GM18508 (cell line): ENCODE measurements around the gene WLS.

ENCODE experiments used
- ATAC-seq: cut with Tn5 transposase; IDR thresholded peaks from one replicate; pipeline ENCODE4 v1.9.1; 2021; ENCODE audit warnings: moderate number of reproducible peaks; ENCODE audit not compliant: insufficient read depth, unreplicated experiment

The WLS gene

DNA sequence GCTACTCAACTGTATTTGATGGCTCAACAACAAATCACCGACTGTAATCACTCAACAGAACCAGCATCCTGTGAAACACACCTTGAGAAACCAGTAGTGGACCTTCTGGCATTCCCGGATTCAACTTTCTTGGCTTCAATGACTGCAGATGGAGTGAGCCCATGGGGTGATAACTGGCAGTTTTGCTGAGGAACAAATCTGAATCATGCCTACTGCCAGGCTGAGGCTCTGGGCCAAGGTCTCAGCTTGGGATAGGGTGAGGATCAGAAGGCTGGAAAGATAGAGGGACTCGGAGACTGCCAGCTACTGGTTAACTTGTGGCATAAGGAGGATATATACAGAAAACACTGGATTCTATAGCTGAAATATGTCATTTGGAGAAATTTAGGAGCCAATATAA lies 118.4 kb downstream of the WLS start:
- no peak for ATAC-seq

DNA sequence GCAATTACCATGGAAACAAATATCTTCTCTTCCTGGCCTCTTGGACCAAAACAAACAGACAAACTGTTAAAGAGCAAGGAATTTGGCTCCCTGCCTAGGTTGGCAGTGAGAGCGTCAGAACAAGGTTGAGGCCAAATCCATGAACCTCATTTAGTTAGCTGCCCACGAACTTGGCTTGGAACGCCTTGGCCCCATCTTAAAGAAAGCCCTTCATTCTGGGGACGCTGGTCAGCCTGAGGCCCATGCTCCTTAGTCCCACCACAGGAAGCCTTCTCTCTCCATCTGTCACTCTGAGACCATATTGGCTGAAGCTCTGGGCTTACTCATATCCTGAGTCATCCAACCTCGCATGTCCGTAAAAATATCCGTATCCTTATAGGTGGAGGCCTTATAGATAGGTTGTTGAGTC lies 119.5 kb downstream of the WLS start:
- ATAC-seq = no peak

DNA sequence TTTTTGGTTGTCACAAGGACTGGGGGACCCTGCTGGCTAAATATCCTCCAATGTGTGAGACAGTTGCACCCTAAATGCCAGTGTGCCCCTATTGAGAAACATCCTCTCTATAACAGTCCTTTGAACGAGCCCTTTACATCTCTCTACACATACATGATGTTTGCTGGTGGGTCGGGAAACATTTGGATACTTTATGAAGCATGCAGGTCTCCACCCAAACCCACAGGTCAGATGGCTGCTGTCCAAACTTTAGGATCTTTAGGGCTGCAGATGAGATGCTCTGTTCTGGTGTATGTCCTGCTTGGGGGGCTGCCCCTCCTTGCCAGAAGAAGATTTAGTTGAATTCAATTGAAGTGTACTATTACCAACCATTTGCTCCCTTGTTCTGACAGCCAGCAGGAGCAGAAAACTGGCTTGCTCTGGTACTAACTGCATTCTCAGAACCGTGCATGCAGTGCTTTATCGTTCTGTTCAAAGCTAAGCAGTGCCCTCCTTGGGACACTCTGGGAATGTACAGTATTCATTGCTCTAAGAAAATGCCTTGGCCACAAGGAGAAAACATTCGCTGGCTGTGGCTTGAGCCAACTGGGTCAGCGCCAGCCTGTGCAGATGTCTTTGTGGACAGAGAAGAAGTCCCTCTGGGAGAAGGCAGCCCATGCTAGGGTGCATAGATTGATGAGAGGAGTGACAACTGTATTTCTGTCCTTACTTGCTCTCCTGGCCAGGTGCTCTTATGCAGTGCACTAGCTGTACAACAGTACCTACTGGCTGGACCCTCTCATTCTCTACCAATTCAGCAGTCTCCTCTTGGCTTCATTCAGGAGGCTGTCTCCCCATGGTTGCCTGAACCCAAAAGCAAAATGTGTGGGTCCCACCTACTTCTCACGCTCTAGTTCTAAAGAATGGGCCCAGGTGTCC lies 120.5 kb downstream of the WLS start:
- no peak for ATAC-seq

DNA sequence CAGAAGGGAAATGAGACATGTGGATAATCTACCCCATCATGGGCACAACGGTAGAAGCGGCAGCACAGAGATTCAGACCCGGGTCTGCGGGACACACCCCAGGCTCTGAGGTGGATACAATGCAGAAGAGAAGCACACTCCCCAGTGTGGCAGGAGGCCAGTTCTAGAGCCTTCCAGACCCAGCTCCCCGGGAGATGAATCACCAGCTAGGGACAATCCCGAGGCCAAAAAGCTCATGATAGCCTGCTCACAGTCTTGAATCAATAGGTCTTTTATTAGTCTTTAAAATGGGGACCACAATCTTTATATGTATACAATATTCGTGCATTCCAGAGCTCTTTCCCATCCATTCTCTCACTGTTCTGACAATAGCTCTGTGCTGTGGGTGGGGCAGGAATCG lies 124.6 kb downstream of the WLS start:
- ATAC-seq = no peak

DNA sequence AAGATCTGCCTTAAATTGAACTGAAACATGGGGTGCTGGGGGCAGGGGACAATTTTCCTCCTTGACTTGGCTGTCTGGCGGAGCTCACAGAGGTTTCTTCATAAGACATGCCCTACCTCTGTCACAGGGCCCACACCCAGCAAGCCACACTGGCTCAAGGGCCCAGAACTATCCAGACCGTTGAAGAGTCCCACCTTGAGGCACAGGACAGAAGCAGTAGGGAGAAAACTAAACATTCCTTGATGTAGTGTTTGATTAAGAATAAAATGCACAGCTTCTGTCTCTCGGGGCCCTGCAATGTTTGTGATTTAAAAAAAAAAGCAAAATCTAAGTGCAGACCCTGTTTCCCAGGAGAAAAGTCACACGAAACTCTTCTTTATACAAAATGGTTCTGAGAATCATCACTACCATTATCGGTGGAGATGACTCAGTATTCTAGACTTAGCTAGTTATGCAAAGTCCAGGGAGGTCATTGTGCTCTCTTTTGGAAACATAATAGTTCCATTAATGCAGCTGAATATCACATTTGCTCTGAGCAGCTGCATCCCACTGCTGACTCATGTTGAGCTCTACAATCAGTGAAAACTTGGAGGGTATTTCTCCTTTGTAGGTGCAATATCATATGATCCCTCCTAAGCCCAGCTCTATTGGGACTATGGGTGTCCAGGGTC lies 128.3 kb downstream of the WLS start:
- no peak for ATAC-seq

DNA sequence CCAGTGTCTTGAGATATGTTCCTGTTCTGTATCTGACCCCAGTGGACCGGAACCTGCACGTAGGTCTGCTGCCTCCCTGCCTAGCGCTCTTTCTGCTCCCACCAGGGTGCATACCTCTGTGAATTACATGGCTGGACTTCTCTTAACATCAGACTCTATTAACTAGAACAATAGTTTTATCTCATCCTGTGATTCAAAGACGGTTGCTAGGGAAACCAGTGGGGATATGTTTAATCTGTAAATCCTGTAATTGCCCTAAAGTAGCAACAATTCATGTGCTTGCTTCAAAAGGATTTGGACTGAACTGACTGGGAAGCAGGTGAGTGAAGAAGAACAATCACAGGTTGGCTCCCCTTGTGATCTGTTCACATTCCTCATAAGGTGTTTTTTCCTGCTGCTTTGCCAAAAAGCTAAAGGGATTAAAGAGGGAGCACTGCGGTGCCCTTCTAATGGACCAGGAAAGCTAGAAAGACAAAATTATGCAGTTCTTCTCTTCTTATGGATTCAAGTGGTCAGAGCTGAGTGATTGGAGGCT lies 129.2 kb downstream of the WLS start:
- no peak for ATAC-seq

DNA sequence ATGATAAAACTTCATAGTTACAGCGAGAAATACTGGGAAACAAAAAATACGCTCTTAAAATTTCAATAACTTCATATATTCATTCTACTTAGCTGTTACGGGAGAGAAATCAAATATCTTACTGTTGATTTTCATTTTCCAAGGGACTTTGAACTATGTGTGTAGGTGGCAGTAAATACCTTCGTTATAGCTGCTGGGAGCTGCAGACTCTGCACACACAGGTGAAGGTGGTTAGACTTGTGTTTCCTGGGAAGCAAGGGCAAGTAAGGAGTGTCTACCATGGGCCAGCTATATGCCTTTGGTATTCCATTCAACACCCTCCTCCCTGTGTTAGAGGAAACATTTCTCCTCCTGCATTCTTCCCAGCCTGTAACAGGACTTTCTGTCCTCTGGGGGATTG lies 130.5 kb downstream of the WLS start:
- no peak for ATAC-seq

DNA sequence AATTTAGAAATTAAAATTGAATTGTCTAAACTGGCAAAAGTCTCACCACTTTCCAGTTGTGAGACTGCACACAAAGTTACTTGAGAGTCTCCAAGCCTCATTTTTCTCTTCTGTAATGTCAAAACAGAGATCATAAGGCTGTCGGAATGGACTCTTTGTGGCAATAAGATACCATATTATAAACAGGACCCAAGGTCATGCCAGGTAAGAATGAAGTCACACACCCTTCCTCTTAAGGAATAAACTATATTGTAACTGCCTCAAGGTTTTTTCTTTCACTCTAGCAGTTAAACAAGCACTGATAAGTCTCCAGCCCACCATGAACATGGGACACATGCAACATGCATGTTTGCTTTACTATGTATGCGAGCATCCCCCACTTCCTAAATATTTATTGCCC lies 131.8 kb downstream of the WLS start:
- no peak for ATAC-seq

DNA sequence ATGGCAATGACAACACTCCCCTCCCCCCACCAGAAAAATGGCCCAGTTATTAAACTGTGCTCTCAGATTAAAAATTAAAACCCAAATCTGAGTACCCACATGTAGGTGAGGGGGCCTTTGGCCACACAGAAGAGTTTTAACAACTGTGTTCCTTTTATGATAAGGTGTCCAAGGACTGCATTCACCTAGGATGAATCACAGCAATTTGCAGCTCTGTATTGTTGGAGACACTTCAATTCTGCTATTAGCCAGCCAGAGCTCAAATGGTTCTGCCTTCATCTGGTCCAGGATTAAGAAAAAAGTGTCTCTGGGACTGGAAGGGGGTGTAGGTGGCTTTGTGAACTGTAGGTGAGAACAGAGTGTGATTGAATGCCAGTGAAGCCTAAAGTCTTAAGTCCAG lies 138.6 kb downstream of the WLS start:
- no peak for ATAC-seq

DNA sequence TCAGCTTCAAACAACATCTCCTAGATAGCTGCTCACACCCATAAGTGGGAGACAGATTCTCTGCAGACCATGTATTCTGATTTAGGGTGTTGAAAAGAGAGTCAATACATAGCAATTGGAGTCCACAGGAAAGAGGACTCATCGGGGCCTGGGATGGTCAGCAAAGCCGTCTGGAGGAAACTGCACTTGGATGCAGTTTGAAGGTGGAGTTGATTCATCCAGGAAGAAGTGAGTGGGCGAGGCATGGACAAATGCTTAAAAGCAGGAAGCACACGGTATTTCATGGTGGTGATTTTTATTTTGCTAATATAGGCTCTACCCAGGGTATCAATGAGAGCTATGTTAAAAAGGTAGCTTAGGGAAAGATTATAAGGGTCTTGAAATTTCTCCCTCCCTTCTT lies 145.1 kb downstream of the WLS start:
- no peak for ATAC-seq

DNA sequence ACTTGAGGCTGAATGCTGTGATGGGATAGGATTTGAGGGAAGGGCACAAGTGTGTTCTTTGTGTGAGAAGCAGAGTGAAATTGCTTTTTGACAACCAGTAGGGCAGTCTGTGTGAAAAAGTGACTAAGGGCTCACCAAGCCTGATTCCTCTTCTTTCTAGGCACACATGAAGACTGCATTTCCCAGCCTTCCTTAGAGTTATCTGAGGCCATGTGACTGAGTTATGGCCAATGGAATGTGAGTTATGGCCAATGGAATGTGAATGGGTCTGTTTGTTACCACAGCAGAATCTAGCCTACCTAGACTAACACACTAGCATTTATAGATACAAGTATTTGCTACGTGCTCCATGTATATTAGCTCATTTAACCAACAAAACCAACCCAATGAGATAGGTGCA lies 146.6 kb downstream of the WLS start:
- ATAC-seq = no peak

DNA sequence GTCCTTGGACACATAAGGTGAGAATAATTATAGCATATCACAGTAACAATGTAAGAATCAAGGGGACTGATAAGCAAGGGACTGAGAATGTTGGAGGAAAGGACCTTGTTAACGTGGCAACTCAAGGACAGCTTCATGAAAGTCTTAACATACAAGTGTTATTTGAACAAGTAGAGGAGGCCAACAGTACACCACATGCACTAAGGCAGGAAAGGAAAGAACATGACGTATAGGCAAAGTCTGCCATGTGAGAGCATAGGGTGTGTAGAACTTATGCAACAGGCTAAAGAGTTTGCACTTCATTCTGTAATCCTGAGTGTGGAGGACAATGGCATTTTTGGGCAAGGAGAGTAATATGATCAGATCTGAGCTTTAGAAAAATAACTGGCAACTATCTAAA lies 148.6 kb downstream of the WLS start:
- no peak for ATAC-seq

DNA sequence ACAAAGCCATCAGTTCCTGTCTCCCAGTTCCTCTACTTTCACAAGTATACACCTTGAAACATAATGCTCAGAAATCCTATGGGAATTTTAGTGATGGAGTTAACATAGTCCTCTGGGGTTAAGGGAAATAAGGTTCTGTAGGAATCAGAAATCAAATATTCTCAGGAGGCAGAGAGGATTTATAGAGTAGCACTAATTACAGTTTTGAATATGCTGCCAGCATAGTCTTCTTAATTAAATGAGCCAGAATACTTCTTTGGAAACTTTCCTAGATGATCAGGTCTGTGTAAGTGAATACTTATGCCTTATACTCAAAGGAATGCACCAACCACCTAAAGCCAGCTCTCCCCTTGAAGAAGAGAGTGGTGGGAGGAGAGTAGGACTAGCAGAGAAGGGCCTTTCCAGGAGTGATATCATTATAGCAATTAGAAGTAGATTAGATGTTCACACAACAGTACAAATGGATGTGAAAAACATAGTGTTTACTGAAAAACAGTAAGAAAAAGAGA lies 150.5 kb downstream of the WLS start:
- ATAC-seq = no peak

DNA sequence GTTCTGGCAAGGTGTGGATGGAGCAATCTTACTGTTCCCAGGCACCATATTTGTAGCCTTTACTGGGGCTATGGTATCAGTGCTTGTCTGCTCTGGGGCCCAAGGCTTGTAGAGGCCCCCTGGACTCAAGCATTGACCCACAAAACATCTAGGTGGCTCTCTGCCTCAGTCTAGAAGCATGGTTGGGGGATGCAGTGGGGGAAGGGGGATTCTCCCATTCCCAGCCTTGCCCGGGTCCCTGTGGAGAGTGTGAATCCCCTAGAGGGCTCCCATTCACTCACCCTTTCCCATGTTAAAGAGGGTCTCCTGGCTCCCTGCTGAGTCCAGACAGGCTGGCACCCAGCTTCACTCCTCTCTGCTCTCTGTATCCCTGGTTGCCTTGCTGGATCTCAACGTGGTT lies 153.7 kb downstream of the WLS start:
- no peak for ATAC-seq
